Measurements from ENCODE around the gene COL15A1.

DNA sequence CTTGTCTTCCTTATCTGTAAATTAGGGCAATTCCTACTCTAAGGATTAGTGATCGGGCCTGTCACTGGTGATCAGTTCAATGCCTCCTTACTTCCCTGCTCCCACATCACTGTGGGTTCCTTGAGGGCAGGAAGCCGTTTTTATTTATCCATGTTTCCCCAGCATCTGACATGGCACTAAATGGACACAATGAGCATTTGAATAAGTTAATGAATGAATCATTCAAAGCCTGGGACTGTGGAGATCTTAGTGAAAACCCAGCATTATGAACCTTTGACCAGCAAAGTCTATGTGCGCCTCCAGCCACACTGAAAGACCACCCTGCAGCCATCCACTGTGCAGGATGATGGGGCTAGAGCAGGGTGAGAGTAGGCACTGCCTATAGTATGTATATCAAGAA, 11.6 kb downstream of the COL15A1 start:
- TF ChIP-seq CTCF (IDR thresholded peaks at IDR 0.05 in 8 of 11, conservative IDR thresholded peaks at IDR 0.05 in 3 of 11), result no peak
- no peak for TF ChIP-seq POLR2AphosphoS5 (IDR thresholded peaks at IDR 0.05)
- TF ChIP-seq POLR2A (IDR thresholded peaks at IDR 0.05), result no peak

All from spleen (tissue), 7 donors.